TTC549 (cell line): ENCODE measurements around the gene EXOC8.
A peak's percentile ranks its signal among the peaks of the same experiment; 100 is the strongest.

ENCODE experiments used
- FAIRE-seq: peaks from 2 replicates; lab custom pipeline; 2012; peaks lifted over from hg19 to GRCh38; lab: Jason Lieb, UNC

Gene EXOC8, protein sequence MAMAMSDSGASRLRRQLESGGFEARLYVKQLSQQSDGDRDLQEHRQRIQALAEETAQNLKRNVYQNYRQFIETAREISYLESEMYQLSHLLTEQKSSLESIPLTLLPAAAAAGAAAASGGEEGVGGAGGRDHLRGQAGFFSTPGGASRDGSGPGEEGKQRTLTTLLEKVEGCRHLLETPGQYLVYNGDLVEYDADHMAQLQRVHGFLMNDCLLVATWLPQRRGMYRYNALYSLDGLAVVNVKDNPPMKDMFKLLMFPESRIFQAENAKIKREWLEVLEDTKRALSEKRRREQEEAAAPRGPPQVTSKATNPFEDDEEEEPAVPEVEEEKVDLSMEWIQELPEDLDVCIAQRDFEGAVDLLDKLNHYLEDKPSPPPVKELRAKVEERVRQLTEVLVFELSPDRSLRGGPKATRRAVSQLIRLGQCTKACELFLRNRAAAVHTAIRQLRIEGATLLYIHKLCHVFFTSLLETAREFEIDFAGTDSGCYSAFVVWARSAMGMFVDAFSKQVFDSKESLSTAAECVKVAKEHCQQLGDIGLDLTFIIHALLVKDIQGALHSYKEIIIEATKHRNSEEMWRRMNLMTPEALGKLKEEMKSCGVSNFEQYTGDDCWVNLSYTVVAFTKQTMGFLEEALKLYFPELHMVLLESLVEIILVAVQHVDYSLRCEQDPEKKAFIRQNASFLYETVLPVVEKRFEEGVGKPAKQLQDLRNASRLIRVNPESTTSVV

DNA sequence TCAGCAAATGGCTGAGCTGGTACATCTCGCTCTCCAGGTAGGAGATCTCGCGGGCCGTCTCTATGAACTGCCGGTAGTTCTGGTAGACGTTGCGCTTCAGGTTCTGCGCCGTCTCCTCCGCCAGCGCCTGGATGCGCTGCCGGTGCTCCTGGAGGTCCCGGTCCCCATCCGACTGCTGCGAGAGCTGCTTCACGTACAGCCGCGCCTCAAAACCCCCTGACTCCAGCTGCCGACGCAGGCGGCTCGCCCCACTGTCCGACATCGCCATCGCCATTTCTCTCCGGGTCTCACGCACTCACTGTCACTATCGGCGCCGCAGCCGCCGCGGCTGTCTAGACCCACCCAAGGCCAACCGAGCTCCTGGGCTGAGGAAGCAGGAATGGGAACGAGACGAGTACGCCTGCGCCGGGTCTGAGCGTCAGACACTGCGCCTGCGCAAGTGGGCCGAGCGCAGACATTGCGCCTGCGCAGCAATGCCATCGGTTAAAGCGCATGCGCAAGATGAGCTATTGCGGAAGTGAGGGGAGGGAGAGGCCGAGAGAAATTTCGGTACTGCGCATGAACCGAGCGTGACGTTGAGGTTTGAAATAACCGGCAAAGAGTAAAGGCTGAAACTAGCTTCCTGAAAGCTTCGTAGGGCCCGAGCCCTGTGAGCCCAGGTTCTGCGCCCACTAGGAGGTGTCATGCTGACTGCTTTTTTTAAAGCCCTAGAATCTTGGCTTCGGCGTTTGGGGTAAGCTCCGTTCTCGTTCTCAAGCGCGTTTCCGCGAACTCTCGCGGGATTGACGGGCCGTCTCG is at the start of gene EXOC8:
TSS of gene EXOC8 (minus strand) at position 381 of the 798 bp plus-strand sequence. CDS start at position 274, 107 bp downstream.
- peak; percentile 88 for FAIRE-seq

DNA sequence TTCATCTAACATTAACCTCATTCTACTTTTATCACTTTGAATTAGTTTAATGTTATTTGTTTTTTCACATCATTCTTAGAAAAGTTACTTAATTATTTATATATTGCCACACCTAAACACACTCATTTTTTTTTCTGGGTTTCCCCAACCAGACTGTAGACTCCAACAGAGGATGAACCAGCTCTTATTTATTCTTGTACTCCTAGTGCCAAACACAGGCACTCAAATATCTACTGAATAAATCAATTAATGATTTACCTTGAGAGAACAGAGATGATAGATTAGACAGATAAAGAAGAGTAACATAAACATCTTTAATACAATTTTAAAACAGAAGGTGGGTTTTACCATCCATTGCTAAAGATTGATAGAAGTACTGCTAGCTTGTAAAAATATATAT is 48.8 kb upstream of the EXOC8 start:
- peak; percentile 71 for FAIRE-seq

DNA sequence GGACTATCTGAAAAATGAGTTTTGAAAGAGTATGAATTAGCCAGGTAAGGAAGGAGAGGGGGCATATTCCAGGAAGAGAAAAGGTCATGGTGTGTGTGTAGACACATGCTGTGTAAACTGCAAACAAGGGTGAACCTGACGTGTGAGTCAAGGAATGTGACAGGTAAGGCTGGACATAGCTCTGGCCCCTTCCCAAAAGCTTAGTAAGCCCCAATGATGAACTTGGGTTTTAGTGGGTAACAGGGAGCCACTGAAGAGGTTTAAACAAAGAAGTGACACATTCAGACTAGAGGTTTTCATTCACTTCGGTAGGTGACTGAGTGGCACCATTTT is 47.7 kb upstream of the EXOC8 start:
- FAIRE-seq: no peak

DNA sequence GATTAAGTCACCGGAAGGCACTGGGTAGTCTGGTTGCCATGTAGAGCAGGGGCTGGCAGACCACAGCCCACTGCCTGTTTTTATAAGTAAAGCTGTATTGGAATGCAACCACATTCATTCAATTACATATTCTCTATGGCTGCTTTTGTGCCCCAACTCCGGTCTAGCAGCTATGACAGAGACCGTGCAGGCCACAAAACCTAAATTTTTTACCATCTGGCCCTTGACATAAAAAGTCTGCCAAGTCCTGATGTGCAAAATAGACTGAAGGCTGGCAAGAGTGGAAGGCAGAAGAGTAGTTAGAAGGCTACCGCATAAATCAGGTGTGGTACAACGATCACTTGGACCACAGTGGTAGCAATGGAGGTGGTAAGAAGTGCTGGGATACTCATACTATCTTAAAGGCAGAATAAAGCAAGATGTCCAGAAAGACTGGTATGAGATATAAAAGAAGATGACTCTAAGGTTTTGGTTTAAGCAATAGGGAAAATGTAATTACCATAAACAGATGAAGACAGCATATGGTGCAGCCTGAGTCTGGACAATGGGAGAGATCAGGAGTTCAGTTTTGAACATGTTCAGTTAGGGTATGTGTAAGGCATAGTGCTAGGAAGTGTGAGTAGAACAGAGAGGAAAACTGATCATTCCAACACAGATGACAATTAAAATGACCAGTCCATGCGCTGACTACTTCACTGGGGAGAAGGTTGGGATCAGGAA is 47.2 kb upstream of the EXOC8 start:
- FAIRE-seq: no peak

- no peak for FAIRE-seq
These were observed 45.7 kb upstream of the EXOC8 start for GRCh38 chr1:231383159-231383860.

GRCh38 chr1:231382426-231382825 is 44.8 kb upstream of the EXOC8 start:
- no peak for FAIRE-seq

GRCh38 chr1:231381729-231382128 is 44.1 kb upstream of the EXOC8 start:
- FAIRE-seq: no peak

GRCh38 chr1:231376875-231377549 is 39.4 kb upstream of the EXOC8 start:
- FAIRE-seq: no peak

DNA sequence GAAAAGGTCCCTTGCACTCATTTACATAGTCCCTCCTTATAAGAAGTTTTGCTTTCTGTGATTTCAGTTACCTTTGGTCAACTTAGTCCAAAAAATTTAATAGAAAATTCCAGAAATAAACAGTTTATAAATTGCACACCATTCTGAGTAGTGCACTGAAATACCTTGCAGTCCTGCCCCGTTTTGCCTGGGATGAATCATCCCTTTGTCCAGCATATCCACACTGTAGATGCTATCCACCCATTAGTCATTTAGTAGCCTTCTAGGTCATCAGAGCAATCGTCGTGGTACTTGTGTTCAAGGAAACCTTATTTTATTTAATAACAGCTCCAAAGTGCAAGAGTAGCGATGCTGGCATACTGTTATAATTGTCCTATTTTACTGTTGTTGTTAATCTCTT is 38.4 kb upstream of the EXOC8 start:
- no peak for FAIRE-seq

DNA sequence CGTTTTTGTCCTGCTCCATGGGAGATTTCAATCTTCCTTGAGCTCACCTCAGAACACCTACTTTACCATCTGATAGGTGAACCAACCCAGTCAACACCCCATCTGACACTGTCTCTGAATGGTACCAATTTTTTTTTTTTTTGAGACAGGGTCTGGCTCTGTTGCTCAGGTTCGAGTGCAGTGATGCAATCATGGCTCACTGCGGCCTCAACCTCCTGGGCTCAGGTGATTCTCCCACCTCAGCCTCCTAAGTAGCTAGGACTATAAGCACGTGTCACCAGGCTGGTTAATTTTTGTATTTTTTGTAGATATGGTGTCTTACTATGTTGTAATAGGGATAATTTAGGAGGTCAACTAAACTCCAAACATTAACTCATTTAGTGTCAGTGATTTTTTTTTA is 36.7 kb upstream of the EXOC8 start:
- FAIRE-seq: no peak

- FAIRE-seq: no peak
These were observed 34.8 kb upstream of the EXOC8 start for GRCh38 chr1:231372501-231372900.

- FAIRE-seq: no peak
These were observed 31.6 kb upstream of the EXOC8 start for GRCh38 chr1:231369282-231369681.

DNA sequence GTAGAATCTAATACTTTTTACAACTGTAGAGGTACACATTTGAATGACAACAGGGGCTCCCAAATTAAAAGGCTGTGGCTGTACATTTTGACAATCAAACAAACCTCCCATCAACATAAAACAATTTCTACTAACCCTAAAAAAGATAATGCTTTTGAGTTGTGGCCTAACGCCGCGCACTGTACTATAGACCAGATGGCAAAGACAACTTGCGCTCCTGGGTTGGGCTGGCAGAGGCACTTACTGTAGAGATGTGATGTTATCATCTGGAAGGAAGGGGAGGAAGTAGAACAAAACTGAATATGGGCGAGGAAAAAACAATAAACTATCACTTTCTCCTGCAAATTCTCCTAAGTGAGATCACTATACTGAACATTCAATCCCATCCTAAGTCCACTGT is 26.5 kb upstream of the EXOC8 start:
- FAIRE-seq: no peak

GRCh38 chr1:231363624-231364023 is 26.0 kb upstream of the EXOC8 start:
- peak; percentile 22 for FAIRE-seq

GRCh38 chr1:231362325-231362724 is 24.7 kb upstream of the EXOC8 start:
- FAIRE-seq: no peak

DNA sequence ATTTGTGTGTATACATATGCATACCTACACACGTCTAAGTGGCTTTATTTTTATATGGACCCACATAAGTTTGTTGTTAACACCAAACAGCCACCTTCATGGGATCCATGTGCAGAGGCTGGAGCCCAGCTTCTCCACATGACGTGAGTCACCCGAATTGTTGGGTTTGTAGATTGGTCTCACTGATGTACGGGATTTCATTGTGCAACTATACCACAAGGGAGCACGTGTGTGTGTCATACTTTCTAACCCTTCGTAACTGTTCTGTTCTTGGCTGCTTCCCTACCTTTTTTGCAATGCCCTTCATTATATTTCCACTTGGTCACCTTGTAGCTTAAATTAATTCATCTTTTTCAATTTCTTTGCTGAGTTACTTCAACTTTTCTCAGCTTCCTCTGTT is 21.5 kb upstream of the EXOC8 start:
- FAIRE-seq: no peak

DNA sequence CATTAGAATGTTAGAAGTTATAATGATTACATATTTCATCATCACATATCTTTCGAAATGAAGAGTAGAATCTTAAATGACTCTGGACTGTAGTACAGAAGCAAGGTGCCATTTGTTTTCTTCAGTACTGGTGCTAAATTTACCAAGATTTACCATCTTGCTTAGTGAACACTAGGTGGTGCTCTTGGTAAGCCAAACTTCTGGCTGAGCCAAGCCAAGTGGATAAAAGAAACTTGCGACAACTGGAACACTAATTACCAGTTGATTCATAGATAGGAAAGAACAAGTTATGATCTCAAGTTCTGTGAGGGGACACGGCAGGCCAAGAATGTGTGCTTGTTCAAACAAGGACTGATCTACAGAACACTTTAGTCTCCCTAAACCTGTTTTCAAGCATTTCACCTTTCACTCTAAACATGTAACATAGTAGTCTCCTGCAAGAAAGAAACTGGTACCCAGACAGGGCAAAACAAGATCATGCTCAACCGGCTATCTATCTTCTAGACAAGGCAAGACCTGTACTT is 20.2 kb upstream of the EXOC8 start:
- FAIRE-seq: peak; percentile 98

GRCh38 chr1:231357187-231357772 is 19.6 kb upstream of the EXOC8 start:
- FAIRE-seq: no peak

DNA sequence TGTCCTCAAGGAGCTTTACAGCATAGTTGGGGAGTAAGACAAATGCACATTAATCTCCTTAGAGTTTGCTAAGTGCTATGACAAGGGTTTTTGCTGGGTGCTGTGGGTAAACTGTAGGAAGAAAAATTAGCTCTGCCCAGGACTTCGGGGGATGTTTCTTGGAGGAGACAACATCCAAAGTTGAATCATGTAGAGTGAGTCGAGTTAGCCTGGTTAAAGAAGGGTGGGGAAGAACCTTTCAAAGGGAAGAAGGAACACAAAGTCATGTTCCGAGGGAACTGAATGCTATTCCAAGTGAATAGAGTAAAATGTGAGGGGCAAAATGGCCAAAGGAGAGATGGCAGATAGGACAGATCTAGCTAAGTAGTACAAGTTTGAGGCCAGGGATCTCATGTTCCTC is 17.5 kb upstream of the EXOC8 start:
- no peak for FAIRE-seq

DNA sequence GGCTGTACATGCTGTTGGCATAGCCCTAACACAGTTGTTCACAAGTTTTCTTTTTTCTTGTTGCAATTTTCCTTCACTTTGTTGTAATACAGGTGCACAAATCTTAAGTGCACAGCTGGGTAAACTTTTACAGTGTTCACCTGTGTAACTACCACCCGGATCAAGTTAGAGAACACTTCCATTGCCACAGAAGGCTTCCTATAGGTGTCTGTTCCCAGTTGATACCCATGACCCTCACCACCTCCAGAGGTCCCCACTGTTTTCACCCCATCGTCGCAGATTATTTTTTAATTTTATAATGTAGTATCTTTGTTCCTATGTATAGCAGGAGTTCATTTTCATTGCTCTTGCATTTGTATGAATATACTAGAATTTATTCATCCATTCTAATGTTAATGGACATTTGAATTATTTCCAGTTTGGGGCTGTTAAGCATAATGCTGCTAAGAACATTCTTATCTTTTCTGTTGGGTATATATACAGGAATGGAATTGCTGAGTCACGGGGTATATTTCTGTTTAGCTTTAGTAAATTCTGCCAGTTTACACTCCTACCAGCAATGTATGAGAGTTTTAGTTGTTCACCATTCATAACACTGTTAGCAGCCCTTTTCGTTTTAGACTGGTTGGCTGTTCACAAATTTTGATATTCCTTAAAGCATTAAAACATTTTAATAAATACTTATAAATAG is 16.8 kb upstream of the EXOC8 start:
- FAIRE-seq: peak; percentile 75
